Measurements from ENCODE around the gene MED12.

MED12 gene

DNA sequence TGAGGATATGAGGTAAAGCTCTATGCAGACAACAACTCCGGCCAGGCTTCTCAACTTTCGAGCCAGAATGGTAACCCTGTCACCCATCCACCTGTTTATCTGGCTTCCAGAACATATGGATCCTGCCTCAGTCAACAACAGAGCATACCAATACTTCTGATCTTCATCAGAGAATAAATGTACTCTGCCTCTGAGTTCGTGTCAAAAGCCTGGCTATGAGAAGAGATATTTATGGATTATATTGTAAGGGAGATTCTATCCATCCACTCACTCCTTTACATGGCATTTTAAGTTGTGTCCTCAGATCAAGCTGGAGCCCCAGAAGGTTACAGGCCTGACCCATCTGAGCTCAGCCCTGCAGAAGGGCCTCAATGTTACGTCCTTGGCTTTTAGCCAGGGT is 32.5 kb upstream of the MED12 start:
- no peak overlapping the region for H4K5ac ChIP-seq (ENCODE audit: low read length)
- no peaks in the 10 kb centered on the region for H3K79me1 ChIP-seq (ENCODE audit: low read length)
- H3K18ac ChIP-seq (ENCODE audit: low read length), result no peak overlapping the region
- no peak overlapping the region for H2AK5ac ChIP-seq (ENCODE audit: low read length)
- no peaks in the 10 kb centered on the region for H3K36me3 ChIP-seq (ENCODE audit: control insufficient read depth, insufficient read depth, low read length)
- no peak overlapping the region for H3K9ac ChIP-seq (ENCODE audit: low read length)
- H2BK15ac ChIP-seq (replicated peaks; ENCODE audit: low read depth), result no peak overlapping the region
- DNase-seq, result no peak
- H3K56ac ChIP-seq (ENCODE audit: low read length), result no peak overlapping the region
- no peak overlapping the region for H4K8ac ChIP-seq (ENCODE audit: low read depth, low read length)
- H3K27me3 ChIP-seq (ENCODE audit: insufficient read depth, low read length, poor library complexity), result no peaks in the 10 kb centered on the region
- no peak overlapping the region for H3K4ac ChIP-seq (ENCODE audit: low read depth, low read length)
- H3K4me2 ChIP-seq (ENCODE audit: low read length), result no peak overlapping the region
- no peak overlapping the region for H3K27ac ChIP-seq (ENCODE audit: low read depth, low read length)
- H3K4me3 ChIP-seq (ENCODE audit: low read length), result no peak overlapping the region
- no peak overlapping the region for H3K23ac ChIP-seq (ENCODE audit: low read length)
- WGBS (ENCODE audit: extremely low coverage, insufficient coverage, low lambda C conversion rate), result no CpG with 5 or more reads among the region's 4 CpGs
- no peak overlapping the region for H2BK5ac ChIP-seq (ENCODE audit: low read length)
- no peaks in the 10 kb centered on the region for H3K4me1 ChIP-seq (ENCODE audit: control insufficient read depth, low read depth, low read length)
- no peak overlapping the region for H2BK120ac ChIP-seq (ENCODE audit: low read depth, low read length)
- H3K79me2 ChIP-seq (ENCODE audit: control insufficient read depth, insufficient read depth, low read length), result no peaks in the 10 kb centered on the region

DNA sequence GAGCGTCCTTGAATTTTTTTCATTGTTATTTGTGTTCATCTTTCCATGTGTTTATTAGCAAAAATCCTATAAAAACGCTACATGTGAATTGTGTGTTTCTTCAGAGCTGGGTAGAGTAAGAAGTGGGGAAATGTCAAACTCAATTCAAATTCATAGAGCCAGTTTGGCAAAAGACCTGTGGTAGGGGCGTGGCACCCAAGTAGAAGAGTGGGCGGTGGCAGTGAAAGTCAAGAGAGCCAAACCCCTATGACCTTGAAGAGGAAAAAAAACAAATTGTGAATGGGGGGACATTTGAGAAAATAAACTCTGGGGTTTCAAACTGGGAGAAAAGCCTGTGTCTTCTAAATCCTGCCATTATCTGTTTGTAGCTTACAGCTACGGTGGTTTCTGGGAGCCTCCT is 27.1 kb upstream of the MED12 start:
- no peak overlapping the region for H3K18ac ChIP-seq (ENCODE audit: low read length)
- no peak for DNase-seq

DNA sequence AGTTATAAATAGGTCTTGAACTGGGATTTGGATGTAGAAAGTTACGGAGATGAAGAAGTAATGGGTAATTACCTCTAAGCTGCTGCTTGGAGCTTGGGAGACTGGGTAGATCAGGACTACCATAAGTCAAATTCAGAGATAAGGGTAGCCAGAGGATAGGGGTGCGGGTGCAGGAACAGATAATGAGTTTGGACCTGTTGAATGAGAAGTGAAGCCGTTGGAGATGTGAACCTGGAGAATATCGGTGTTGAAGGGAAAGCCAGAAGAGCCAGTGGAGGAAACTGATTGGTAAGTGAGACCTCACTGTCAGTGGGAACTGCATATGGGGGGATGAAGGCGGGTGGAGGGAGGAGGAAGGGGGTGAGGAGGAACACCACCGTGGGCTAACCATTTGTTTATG is 23.4 kb upstream of the MED12 start:
- Histone ChIP-seq H3K23ac (ENCODE audit: low read length) (no peak overlapping the region), H3K27ac (ENCODE audit: low read depth, low read length) (no peak overlapping the region), H3K4me3 (ENCODE audit: low read length) (peak overlapping the region; percentile 47), H3K79me2 (ENCODE audit: control insufficient read depth, insufficient read depth, low read length) (no peaks in the 10 kb centered on the region), H3K9ac (ENCODE audit: low read length) (peak overlapping the region; percentile 72), H2BK120ac (ENCODE audit: low read depth, low read length) (no peak overlapping the region), H4K5ac (ENCODE audit: low read length) (no peak overlapping the region), H3K18ac (ENCODE audit: low read length) (no peak overlapping the region), H3K4me1 (ENCODE audit: control insufficient read depth, low read depth, low read length) (peaks cover 2% of the 10 kb centered on the region), H3K79me1 (ENCODE audit: low read length) (no peaks in the 10 kb centered on the region), H3K56ac (ENCODE audit: low read length) (peak overlapping the region; percentile 77), H3K27me3 (ENCODE audit: insufficient read depth, low read length, poor library complexity) (no peaks in the 10 kb centered on the region), H2BK5ac (ENCODE audit: low read length) (no peak overlapping the region), H3K4me2 (ENCODE audit: low read length) (peak overlapping the region; percentile 6), H3K4ac (ENCODE audit: low read depth, low read length) (no peak overlapping the region), H3K36me3 (ENCODE audit: control insufficient read depth, insufficient read depth, low read length) (no peaks in the 10 kb centered on the region), H2AK5ac (ENCODE audit: low read length) (no peak overlapping the region), H4K8ac (ENCODE audit: low read depth, low read length) (no peak overlapping the region), H2BK15ac (replicated peaks; ENCODE audit: low read depth) (no peak overlapping the region)
- no peak for DNase-seq
- no CpG with 5 or more reads among the region's 6 CpGs for WGBS (ENCODE audit: extremely low coverage, insufficient coverage, low lambda C conversion rate)

More for the DNA sequence above, 27.1 kb upstream of the MED12 start:
- Histone ChIP-seq H4K5ac (ENCODE audit: low read length) (no peak overlapping the region), H3K79me1 (ENCODE audit: low read length) (no peaks in the 10 kb centered on the region), H2BK15ac (replicated peaks; ENCODE audit: low read depth) (no peak overlapping the region), H3K9ac (ENCODE audit: low read length) (no peak overlapping the region), H2AK5ac (ENCODE audit: low read length) (no peak overlapping the region), H3K27me3 (ENCODE audit: insufficient read depth, low read length, poor library complexity) (no peaks in the 10 kb centered on the region), H3K79me2 (ENCODE audit: control insufficient read depth, insufficient read depth, low read length) (no peaks in the 10 kb centered on the region), H2BK120ac (ENCODE audit: low read depth, low read length) (no peak overlapping the region), H3K4me2 (ENCODE audit: low read length) (no peak overlapping the region), H4K8ac (ENCODE audit: low read depth, low read length) (no peak overlapping the region), H3K4me3 (ENCODE audit: low read length) (no peak overlapping the region), H2BK5ac (ENCODE audit: low read length) (no peak overlapping the region), H3K56ac (ENCODE audit: low read length) (no peak overlapping the region), H3K23ac (ENCODE audit: low read length) (no peak overlapping the region), H3K27ac (ENCODE audit: low read depth, low read length) (no peak overlapping the region), H3K4me1 (ENCODE audit: control insufficient read depth, low read depth, low read length) (no peaks in the 10 kb centered on the region), H3K4ac (ENCODE audit: low read depth, low read length) (no peak overlapping the region), H3K36me3 (ENCODE audit: control insufficient read depth, insufficient read depth, low read length) (no peaks in the 10 kb centered on the region)
- no CpG with 5 or more reads among the region's 5 CpGs for WGBS (ENCODE audit: extremely low coverage, insufficient coverage, low lambda C conversion rate)

DNA sequence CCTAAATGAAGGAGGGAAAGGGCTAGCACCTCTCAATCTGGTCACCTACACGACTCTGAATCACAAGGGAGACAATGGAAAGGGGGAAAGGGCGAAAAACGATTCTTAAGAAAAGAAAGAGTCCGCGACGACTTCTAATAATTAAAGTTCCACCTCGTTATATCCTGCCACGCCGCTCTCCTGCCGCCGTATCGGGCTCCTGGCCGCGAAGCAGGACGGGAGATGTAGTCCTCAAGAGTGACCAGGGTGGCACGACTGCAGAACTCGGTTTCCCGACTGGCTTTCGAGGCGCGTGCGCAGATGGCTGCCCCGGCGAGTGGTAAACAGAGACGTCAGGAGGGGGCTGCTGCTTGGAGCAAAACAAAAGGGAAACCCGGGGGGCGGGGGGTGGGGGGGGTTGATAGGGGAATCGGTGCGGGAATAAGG is 22.8 kb upstream of the MED12 start, which contains the start of gene FOXO4:
Gene FOXO4 (plus strand): TSS at position 297 of the 426 bp plus-strand sequence. CDS start 678 bp downstream, outside the sequence.
- Histone ChIP-seq H3K4me1 (ENCODE audit: control insufficient read depth, low read depth, low read length) (peaks cover 2% of the 10 kb centered on the region), H3K79me1 (ENCODE audit: low read length) (no peaks in the 10 kb centered on the region), H3K9ac (ENCODE audit: low read length) (peak within 1 kb of the TSS; percentile 72), H4K5ac (ENCODE audit: low read length) (no peak within 1 kb of the TSS), H3K4me2 (ENCODE audit: low read length) (peak within 1 kb of the TSS; percentile 80), H4K8ac (ENCODE audit: low read depth, low read length) (no peak within 1 kb of the TSS), H3K27me3 (ENCODE audit: insufficient read depth, low read length, poor library complexity) (no peaks in the 10 kb centered on the region), H3K18ac (ENCODE audit: low read length) (peak within 1 kb of the TSS; percentile 79), H3K79me2 (ENCODE audit: control insufficient read depth, insufficient read depth, low read length) (no peaks in the 10 kb centered on the region), H2BK5ac (ENCODE audit: low read length) (no peak within 1 kb of the TSS), H2BK120ac (ENCODE audit: low read depth, low read length) (no peak within 1 kb of the TSS), H3K23ac (ENCODE audit: low read length) (no peak within 1 kb of the TSS), H3K56ac (ENCODE audit: low read length) (peak within 1 kb of the TSS; percentile 79), H3K27ac (ENCODE audit: low read depth, low read length) (no peak within 1 kb of the TSS), H3K4me3 (ENCODE audit: low read length) (peak within 1 kb of the TSS; percentile 73), H3K4ac (ENCODE audit: low read depth, low read length) (peak within 1 kb of the TSS; percentile 70), H2AK5ac (ENCODE audit: low read length) (no peak within 1 kb of the TSS), H3K36me3 (ENCODE audit: control insufficient read depth, insufficient read depth, low read length) (no peaks in the 10 kb centered on the region), H2BK15ac (replicated peaks; ENCODE audit: low read depth) (no peak within 1 kb of the TSS)
- WGBS (ENCODE audit: extremely low coverage, insufficient coverage, low lambda C conversion rate), result no CpG with 5 or more reads among the region's 29 CpGs
- DNase-seq, result peak; percentile 94

DNA sequence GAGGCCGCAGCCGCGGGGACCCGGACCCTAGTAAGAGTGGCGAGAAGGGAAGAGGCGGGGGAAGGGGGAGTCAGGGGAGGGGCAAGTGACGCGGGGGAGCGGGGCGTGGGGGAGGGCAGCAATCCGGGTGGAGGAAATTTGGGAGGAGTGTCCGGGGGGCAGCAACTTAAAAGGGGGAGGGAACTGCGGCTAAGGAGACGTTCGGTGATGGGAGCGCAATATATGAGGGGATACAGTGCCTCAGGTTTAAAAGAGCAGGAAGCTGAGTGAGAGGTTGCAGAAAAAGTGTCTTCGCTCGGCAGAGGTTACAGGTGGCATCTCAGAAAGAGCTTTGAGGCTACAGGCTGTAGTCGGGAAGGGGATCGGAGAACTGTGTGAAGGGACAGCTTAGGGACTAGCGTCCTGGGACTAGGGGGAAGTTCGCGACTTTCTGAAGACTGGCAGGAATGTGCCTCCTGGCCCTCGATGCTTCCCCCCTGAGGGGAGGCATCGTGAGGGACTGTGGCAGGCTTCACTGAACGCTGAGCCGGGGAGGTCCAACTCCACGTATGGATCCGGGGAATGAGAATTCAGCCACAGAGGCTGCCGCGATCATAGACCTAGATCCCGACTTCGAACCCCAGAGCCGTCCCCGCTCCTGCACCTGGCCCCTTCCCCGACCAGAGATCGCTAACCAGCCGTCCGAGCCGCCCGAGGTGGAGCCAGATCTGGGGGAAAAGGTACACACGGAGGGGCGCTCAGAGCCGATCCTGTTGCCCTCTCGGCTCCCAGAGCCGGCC is 22.2 kb upstream of the MED12 start:
- DNase-seq, result peak; percentile 75
- H3K79me1 ChIP-seq (ENCODE audit: low read length), result no peaks in the 10 kb centered on the region
- peak overlapping the region; percentile 73 for H3K4me3 ChIP-seq (ENCODE audit: low read length)
- H3K4me2 ChIP-seq (ENCODE audit: low read length), result peak overlapping the region; percentile 80
- H4K5ac ChIP-seq (ENCODE audit: low read length), result no peak overlapping the region
- peak overlapping the region; percentile 67 for H3K9ac ChIP-seq (ENCODE audit: low read length)
- H2BK120ac ChIP-seq (ENCODE audit: low read depth, low read length), result no peak overlapping the region
- no peak overlapping the region for H2AK5ac ChIP-seq (ENCODE audit: low read length)
- no peak overlapping the region for H3K27ac ChIP-seq (ENCODE audit: low read depth, low read length)
- no peaks in the 10 kb centered on the region for H3K27me3 ChIP-seq (ENCODE audit: insufficient read depth, low read length, poor library complexity)
- peak overlapping the region; percentile 70 for H3K4ac ChIP-seq (ENCODE audit: low read depth, low read length)
- WGBS (ENCODE audit: extremely low coverage, insufficient coverage, low lambda C conversion rate), result no CpG with 5 or more reads among the region's 46 CpGs
- H3K56ac ChIP-seq (ENCODE audit: low read length), result peak overlapping the region; percentile 79
- no peak overlapping the region for H2BK15ac ChIP-seq (replicated peaks; ENCODE audit: low read depth)
- H3K36me3 ChIP-seq (ENCODE audit: control insufficient read depth, insufficient read depth, low read length), result no peaks in the 10 kb centered on the region
- peaks cover 2% of the 10 kb centered on the region for H3K4me1 ChIP-seq (ENCODE audit: control insufficient read depth, low read depth, low read length)
- no peak overlapping the region for H4K8ac ChIP-seq (ENCODE audit: low read depth, low read length)
- peak overlapping the region; percentile 79 for H3K18ac ChIP-seq (ENCODE audit: low read length)
- H3K79me2 ChIP-seq (ENCODE audit: control insufficient read depth, insufficient read depth, low read length), result no peaks in the 10 kb centered on the region
- no peak overlapping the region for H3K23ac ChIP-seq (ENCODE audit: low read length)
- no peak overlapping the region for H2BK5ac ChIP-seq (ENCODE audit: low read length)

DNA sequence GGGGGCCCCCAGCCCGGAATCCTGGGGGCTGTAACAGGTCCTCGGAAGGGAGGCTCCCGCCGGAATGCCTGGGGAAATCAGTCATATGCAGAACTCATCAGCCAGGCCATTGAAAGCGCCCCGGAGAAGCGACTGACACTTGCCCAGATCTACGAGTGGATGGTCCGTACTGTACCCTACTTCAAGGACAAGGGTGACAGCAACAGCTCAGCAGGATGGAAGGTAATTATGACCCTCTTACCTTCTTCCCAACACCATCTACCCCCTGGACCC is 21.7 kb upstream of the MED12 start:
- no peak overlapping the region for H2BK15ac ChIP-seq (replicated peaks; ENCODE audit: low read depth)
- H3K56ac ChIP-seq (ENCODE audit: low read length), result peak overlapping the region; percentile 79
- H3K9ac ChIP-seq (ENCODE audit: low read length), result peak overlapping the region; percentile 67
- WGBS (ENCODE audit: extremely low coverage, insufficient coverage, low lambda C conversion rate), result no CpG with 5 or more reads among the region's 9 CpGs
- no peak overlapping the region for H3K18ac ChIP-seq (ENCODE audit: low read length)
- H3K4ac ChIP-seq (ENCODE audit: low read depth, low read length), result no peak overlapping the region
- H3K27me3 ChIP-seq (ENCODE audit: insufficient read depth, low read length, poor library complexity), result no peaks in the 10 kb centered on the region
- H3K79me2 ChIP-seq (ENCODE audit: control insufficient read depth, insufficient read depth, low read length), result no peaks in the 10 kb centered on the region
- H3K27ac ChIP-seq (ENCODE audit: low read depth, low read length), result no peak overlapping the region
- peaks cover 5% of the 10 kb centered on the region for H3K4me1 ChIP-seq (ENCODE audit: control insufficient read depth, low read depth, low read length)
- H3K36me3 ChIP-seq (ENCODE audit: control insufficient read depth, insufficient read depth, low read length), result no peaks in the 10 kb centered on the region
- no peak overlapping the region for H4K5ac ChIP-seq (ENCODE audit: low read length)
- H2BK120ac ChIP-seq (ENCODE audit: low read depth, low read length), result no peak overlapping the region
- H2AK5ac ChIP-seq (ENCODE audit: low read length), result no peak overlapping the region
- no peak overlapping the region for H3K23ac ChIP-seq (ENCODE audit: low read length)
- peak overlapping the region; percentile 80 for H3K4me2 ChIP-seq (ENCODE audit: low read length)
- no peaks in the 10 kb centered on the region for H3K79me1 ChIP-seq (ENCODE audit: low read length)
- H4K8ac ChIP-seq (ENCODE audit: low read depth, low read length), result no peak overlapping the region
- peak overlapping the region; percentile 73 for H3K4me3 ChIP-seq (ENCODE audit: low read length)
- no peak for DNase-seq
- H2BK5ac ChIP-seq (ENCODE audit: low read length), result no peak overlapping the region

Measured in mesendoderm (in vitro differentiated cells).